ENCODE results near the gene CACNA1C.

Gene CACNA1C

GRCh38 chr12:2020511-2020910 is 32.3 kb upstream of the CACNA1C start:
- no peak for TF ChIP-seq CTCF (IDR thresholded peaks at IDR 0.05; ENCODE audit: low read depth, low read length)
- no peak overlapping the region for H3K4me3 ChIP-seq (ENCODE audit: low read depth, low read length)

GRCh38 chr12:2023365-2023764 is 29.4 kb upstream of the CACNA1C start:
- no peak for TF ChIP-seq CTCF (IDR thresholded peaks at IDR 0.05; ENCODE audit: low read depth, low read length)
- no peak overlapping the region for H3K4me3 ChIP-seq (ENCODE audit: low read depth, low read length)

GRCh38 chr12:2027351-2027750 is 25.4 kb upstream of the CACNA1C start:
- TF ChIP-seq CTCF (IDR thresholded peaks at IDR 0.05; ENCODE audit: low read depth, low read length) = no peak
- no peak overlapping the region for H3K4me3 ChIP-seq (ENCODE audit: low read depth, low read length)

- no peak overlapping the region for H3K4me3 ChIP-seq (ENCODE audit: low read depth, low read length)
Measured at GRCh38 chr12:2029851-2030250, 22.9 kb upstream of the CACNA1C start.

GRCh38 chr12:2032506-2032905 is 20.3 kb upstream of the CACNA1C start:
- no peak overlapping the region for H3K4me3 ChIP-seq (ENCODE audit: low read depth, low read length)
- TF ChIP-seq CTCF (IDR thresholded peaks at IDR 0.05; ENCODE audit: low read depth, low read length) = no peak

More at GRCh38 chr12:2029851-2030250, 22.9 kb upstream of the CACNA1C start:
- no peak for TF ChIP-seq CTCF (IDR thresholded peaks at IDR 0.05; ENCODE audit: low read depth, low read length)

GRCh38 chr12:2034633-2035430 is 18.0 kb upstream of the CACNA1C start:
- peak; percentile 66 for TF ChIP-seq CTCF (IDR thresholded peaks at IDR 0.05; ENCODE audit: low read depth, low read length)
- peak overlapping the region; percentile 47 for H3K4me3 ChIP-seq (ENCODE audit: low read depth, low read length)

GRCh38 chr12:2035431-2036055 is 17.2 kb upstream of the CACNA1C start:
- TF ChIP-seq CTCF (IDR thresholded peaks at IDR 0.05; ENCODE audit: low read depth, low read length) = no peak
- H3K4me3 ChIP-seq (ENCODE audit: low read depth, low read length) = peak overlapping the region; percentile 47

Data from WI38 (cell line).